H1 (cell line): Measurements from ENCODE around the gene ARMH1. TPM values are rescaled to one million over a fixed set of nuclear protein-coding genes. Genes with fewer than 3 reads are reported as not detected.

Source experiments
- ATF3 ChIP-seq: IDR thresholded peaks from 2 replicates; pipeline ENCODE4 v1.6.1; 2011; ENCODE audit warnings: low read depth, mild to moderate bottlenecking, low read length; ENCODE audit not compliant: insufficient read depth
- BCL11A ChIP-seq, 2 experiments: IDR thresholded peaks; one replicate each; pipeline ENCODE4 v1.6.1; 2011; ENCODE audit warnings: low read depth in 2 of 2, low read length in 2 of 2, mild to moderate bottlenecking in 2 of 2
- CBX8 ChIP-seq: fragments of 300-800, 300-1000 bp; sonication (generic); IDR thresholded peaks from 2 replicates; pipeline ENCODE4 v1.7.1; 2016; ENCODE audit warnings: low read depth, low read length, borderline replicate concordance
- CHD7 ChIP-seq: fragments of 300-600 bp; sonication (generic); IDR thresholded peaks from 2 replicates; pipeline ENCODE4 v1.7.1; 2012; ENCODE audit warnings: low read length, moderate library complexity, mild to moderate bottlenecking, inconsistent platforms; ENCODE audit not compliant: insufficient replicate concordance
- EP300 ChIP-seq, 2 experiments: IDR thresholded peaks; 1 replicate in 1 of 2; 2 replicates in 1 of 2; pipeline ENCODE4 v1.6.1; 2011 to 2012; ENCODE audit warnings: low read depth in 2 of 2, low read length in 2 of 2, mild to moderate bottlenecking in 2 of 2, borderline replicate concordance in 1 of 2, inconsistent platforms in 1 of 2, moderate library complexity in 1 of 2
- FOSL1 ChIP-seq: IDR thresholded peaks from 2 replicates; pipeline ENCODE4 v1.6.1; 2011; ENCODE audit warnings: mild to moderate bottlenecking, low read depth, low read length, moderate library complexity; ENCODE audit not compliant: insufficient read depth
- MAX ChIP-seq: IDR thresholded peaks from 2 replicates; pipeline ENCODE4 v1.6.1; 2012; ENCODE audit warnings: inconsistent platforms
- POLR2A ChIP-seq, 2 experiments: IDR thresholded peaks; 1 replicate in 1 of 2; 2 replicates in 1 of 2; pipeline ENCODE4 v1.6.1; 2011; ENCODE audit warnings: low read depth in 2 of 2, low read length in 2 of 2, mild to moderate bottlenecking in 2 of 2; ENCODE audit errors: control extremely low read depth in 1 of 2
- TBP ChIP-seq: IDR thresholded peaks from 2 replicates; pipeline ENCODE4 v1.6.1; 2011; ENCODE audit warnings: low read depth, low read length, improper control_type of control experiment
- TCF12 ChIP-seq: IDR thresholded peaks from 2 replicates; pipeline ENCODE4 v1.6.1; 2011; ENCODE audit warnings: low read depth, mild to moderate bottlenecking, low read length
- polyA plus RNA-seq, 7 experiments: library from polyadenylated mRNA; depleted of rRNA in 3 of 7; stranded (reverse) in 5 of 7; unstranded in 2 of 7; fragments of >200 nt in 5 of 7; fragments of 200-250 nt in 2 of 7; gene quantifications; 1 replicate in 5 of 7; 2 replicates in 1 of 7; 4 replicates in 1 of 7; pipeline versions ENCODE4 v1.2.1 to v1.2.3, GENCODE V29; 2011 to 2013; ENCODE audit warnings: missing spikeins in 2 of 7, mixed read lengths in 2 of 7
- total RNA-seq: library from RNA; stranded (reverse); fragmentation: NEBNext Ultra II Directional; extraction: Animal tissue kit (Norgen Biotek cat#: 25700); gene quantifications from 2 replicates; pipeline ENCODE4 v1.2.1, GENCODE V29; 2021

ARMH1 gene
- total and polyA plus RNA-seq, 2 of the 8 experiments (the other 6 are each of a cell fraction or from before 2014, with no cell fraction given): 0.82 to 0.85 TPM

GRCh38 chr1:44694863-44695478 lies 20.5 kb downstream of the ARMH1 start (continued):
- TF ChIP-seq CHD7 (no peak), EP300 (IDR thresholded peaks at IDR 0.05; ENCODE audit: borderline replicate concordance in 1 of 2, low read depth in 2 of 2, low read length in 2 of 2) (no peak), CBX8 (no peak), MAX (no peak), FOSL1 (no peak), POLR2A (IDR thresholded peaks at IDR 0.05; ENCODE audit: control extremely low read depth in 1 of 2, low read depth in 2 of 2, low read length in 2 of 2) (no peak), TCF12 (no peak), TBP (no peak), ATF3 (no peak), BCL11A (IDR thresholded peaks at IDR 0.05; ENCODE audit: low read depth in 2 of 2, low read length in 2 of 2) (no peak)
